Measurements from ENCODE around the gene LSAMP.
"Not testable (repeated sequence)": the region's sequence is repeated elsewhere in the genome, so short reads cannot be mapped to it uniquely, and the experiment has no call there.

Gene LSAMP

GRCh38 chr3:115823083-115823482 is 622.2 kb downstream of the LSAMP start:
- DNase-seq = no peak

- DNase-seq = no peak
These were observed 622.7 kb downstream of the LSAMP start for GRCh38 chr3:115822579-115822978.

GRCh38 chr3:115819785-115820384 is 625.4 kb downstream of the LSAMP start:
- peak; percentile 59 for DNase-seq

GRCh38 chr3:115814778-115815380 is 630.4 kb downstream of the LSAMP start:
- peak; percentile 71 for DNase-seq

- DNase-seq = no peak
These were observed 631.3 kb downstream of the LSAMP start for GRCh38 chr3:115814006-115814405.

- DNase-seq = no peak
These were observed 636.5 kb downstream of the LSAMP start for GRCh38 chr3:115808816-115809215.

GRCh38 chr3:115808244-115808643 is 637.0 kb downstream of the LSAMP start:
- DNase-seq = no peak

- no peak for DNase-seq
These were observed 638.8 kb downstream of the LSAMP start for GRCh38 chr3:115806501-115806900.

GRCh38 chr3:115805520-115805919 is 639.8 kb downstream of the LSAMP start:
- DNase-seq = no peak

- no peak for DNase-seq
These were observed 640.6 kb downstream of the LSAMP start for GRCh38 chr3:115804713-115805119.

GRCh38 chr3:115804200-115804599 is 641.1 kb downstream of the LSAMP start:
- no peak for DNase-seq

- no peak for DNase-seq
These were observed 641.6 kb downstream of the LSAMP start for GRCh38 chr3:115803661-115804060.

GRCh38 chr3:115800489-115801075 is 644.7 kb downstream of the LSAMP start:
- DNase-seq = no peak

GRCh38 chr3:115800065-115800464 is 645.2 kb downstream of the LSAMP start:
- not testable (repeated sequence) for DNase-seq

- no peak for DNase-seq
These were observed 652.9 kb downstream of the LSAMP start for GRCh38 chr3:115792206-115792955.

GRCh38 chr3:115791271-115792153 is 653.8 kb downstream of the LSAMP start:
- DNase-seq = not testable (repeated sequence)

- DNase-seq = peak; percentile 48
These were observed 654.5 kb downstream of the LSAMP start for GRCh38 chr3:115790759-115791158.

- no peak for DNase-seq
These were observed 655.8 kb downstream of the LSAMP start for GRCh38 chr3:115789481-115789880.

GRCh38 chr3:115788921-115789470 is 656.3 kb downstream of the LSAMP start:
- DNase-seq = no peak

- DNase-seq = no peak
These were observed 657.5 kb downstream of the LSAMP start for GRCh38 chr3:115787818-115788217.

GRCh38 chr3:115785782-115786181 is 659.5 kb downstream of the LSAMP start:
- no peak for DNase-seq

Data from activated T-cell treated with anti-CD3 and anti-CD28 coated beads for 4 hours (primary cell).